ENCODE results near the gene MEF2A. TPM values are rescaled to one million over a fixed set of nuclear protein-coding genes. Genes with fewer than 3 reads are reported as not detected.

MEF2A gene
- total RNA-seq, 2 donors from 2014 or later, result 25.1 to 68.7 TPM

- ATAC-seq (peak; percentile 47), DNase-seq (peak in 1 of 4 donors; percentile 37)
- WGBS, 2 donors, result 24 to 42% methylated on average over 2 of the region's 2 CpGs
- H3K4me3 ChIP-seq, result no peak overlapping the region
- peaks cover 17% of the 10 kb centered on the region for H3K4me1 ChIP-seq
- H3K27ac ChIP-seq, result no peak overlapping the region
- peaks cover 0 to 2% of the 10 kb centered on the region in 2 donors for H3K36me3 ChIP-seq (replicated peaks in 1 of 2; ENCODE audit: insufficient read depth in 1 of 2, low read depth in 2 of 2)
- TF ChIP-seq CTCF (IDR thresholded peaks at IDR 0.05) (no peak), POLR2A (IDR thresholded peaks at IDR 0.05) (no peak)
- no peaks in the 10 kb centered on the region for H3K9me3 ChIP-seq
- no peaks in the 10 kb centered on the region for H3K27me3 ChIP-seq
- intact Hi-C loops (cut with DNase I), result no loop called here
Measured at GRCh38 chr15:99668533-99669182, 102.9 kb downstream of the MEF2A start.

GRCh38 chr15:99669250-99669649 lies 103.5 kb downstream of the MEF2A start:
- ATAC-seq, result no peak
- no peak overlapping the region for H3K4me3 ChIP-seq
- H3K27ac ChIP-seq, result no peak overlapping the region
- no peaks in the 10 kb centered on the region for H3K9me3 ChIP-seq
- 92 to 98% methylated on average over 1 of the region's 1 CpG for WGBS, 2 donors
- no peaks in the 10 kb centered on the region for H3K27me3 ChIP-seq
- TF ChIP-seq POLR2A (IDR thresholded peaks at IDR 0.05), result no peak
- TF ChIP-seq CTCF (IDR thresholded peaks at IDR 0.05), result no peak
- H3K4me1 ChIP-seq, result peaks cover 17% of the 10 kb centered on the region
- no peak for DNase-seq
- intact Hi-C loops (cut with DNase I), result no loop called here
- H3K36me3 ChIP-seq (replicated peaks in 1 of 2; ENCODE audit: insufficient read depth in 1 of 2, low read depth in 2 of 2), result no peaks in the 10 kb centered on the region

GRCh38 chr15:99671926-99672635 lies 106.3 kb downstream of the MEF2A start:
- 94 to 95% methylated on average over 2 of the region's 2 CpGs for WGBS, 2 donors
- intact Hi-C loops (cut with DNase I), result no loop called here
- Histone ChIP-seq H3K4me1 (peaks cover 17% of the 10 kb centered on the region), H3K4me3 (no peak overlapping the region), H3K9me3 (no peaks in the 10 kb centered on the region), H3K27ac (no peak overlapping the region), H3K27me3 (no peaks in the 10 kb centered on the region), H3K36me3 (replicated peaks in 1 of 2; ENCODE audit: insufficient read depth in 1 of 2, low read depth in 2 of 2) (peaks cover 0 to 4% of the 10 kb centered on the region in 2 donors)
- peak; percentile 18 for ATAC-seq
- TF ChIP-seq POLR2A (IDR thresholded peaks at IDR 0.05), result no peak
- no peak for DNase-seq

- Histone ChIP-seq H3K36me3 (replicated peaks in 1 of 2; ENCODE audit: insufficient read depth in 1 of 2, low read depth in 2 of 2) (peaks cover 0 to 4% of the 10 kb centered on the region in 2 donors), H3K9me3 (no peaks in the 10 kb centered on the region), H3K27ac (no peak overlapping the region), H3K4me1 (peaks cover 10% of the 10 kb centered on the region), H3K4me3 (no peak overlapping the region), H3K27me3 (no peaks in the 10 kb centered on the region)
- ATAC-seq (no peak), DNase-seq (no peak)
- TF ChIP-seq POLR2A (IDR thresholded peaks at IDR 0.05) (no peak), CTCF (IDR thresholded peaks at IDR 0.05) (no peak)
- intact Hi-C loops (cut with DNase I), result no loop called here
- whole genome bisulfite sequencing, 2 donors, result 96 to 98% methylated on average over 1 of the region's 1 CpG
Measured at GRCh38 chr15:99673111-99673510, 107.3 kb downstream of the MEF2A start.

- Histone ChIP-seq H3K4me1 (no peaks in the 10 kb centered on the region), H3K36me3 (replicated peaks in 1 of 2; ENCODE audit: insufficient read depth in 1 of 2, low read depth in 2 of 2) (peaks cover 0 to 5% of the 10 kb centered on the region in 2 donors), H3K27ac (no peak overlapping the region), H3K27me3 (no peaks in the 10 kb centered on the region), H3K9me3 (no peaks in the 10 kb centered on the region), H3K4me3 (no peak overlapping the region)
- WGBS, 2 donors, result 76 to 84% methylated on average over 2 of the region's 2 CpGs
- intact Hi-C loops (cut with DNase I), result no loop called here
- ATAC-seq (no peak), DNase-seq (no peak)
- no peak for TF ChIP-seq CTCF (IDR thresholded peaks at IDR 0.05)
Measured at GRCh38 chr15:99674279-99674678, 108.5 kb downstream of the MEF2A start.

Data from body of pancreas (tissue), 4 donors.